Gastrocnemius medialis (tissue), 4 donors: Measurements from ENCODE around the gene HNRNPA1. TPM values are rescaled to one million over a fixed set of nuclear protein-coding genes. Genes with fewer than 3 reads are reported as not detected.

Experiments used
- ATAC-seq, 2 donors: fragments of 150-250 bp; one replicate each; pipeline ENCODE4 v1.9.1; 2016
- DNase-seq, 2 donors: peaks; one replicate each; pipeline ENCODE4 v3.0.0-alpha.2; 2019
- H3K27ac ChIP-seq, 4 donors: fragments of 200-600 bp; sonication (generic); 1 replicate in 1 of 4; 2 replicates in 3 of 4; pipeline ENCODE4 v1.5.1; 2016 to 2018; ENCODE audit warnings: mild to moderate bottlenecking in 2 of 4, moderate library complexity in 1 of 4
- H3K27me3 ChIP-seq, 3 donors: fragments of 200-600 bp; sonication (generic) in 2 of 3; 1 replicate in 1 of 3; 2 replicates in 2 of 3; pipeline versions ENCODE4 v1.5.1 to v1.6.0; 2016 to 2019; ENCODE audit warnings: mild to moderate bottlenecking in 1 of 3, moderate library complexity in 1 of 3
- H3K36me3 ChIP-seq, 2 donors: fragments of 200-600 bp; sonication (generic) in 1 of 2; one replicate each; pipeline ENCODE4 v1.5.1; 2017 to 2018
- H3K4me1 ChIP-seq, 2 donors: fragments of 200-600 bp; sonication (generic) in 1 of 2; one replicate each; pipeline ENCODE4 v1.5.1; 2016 to 2017; ENCODE audit warnings: mild to moderate bottlenecking in 2 of 2
- H3K4me3 ChIP-seq, 4 donors: fragments of 200-600 bp; sonication (generic) in 3 of 4; 1 replicate in 1 of 4; 2 replicates in 3 of 4; pipeline ENCODE4 v1.5.1; 2016 to 2019; ENCODE audit warnings: mild to moderate bottlenecking in 2 of 4
- H3K9me3 ChIP-seq, 3 donors: fragments of 200-600 bp; sonication (generic) in 2 of 3; 1 replicate in 1 of 3; 2 replicates in 2 of 3; pipeline ENCODE4 v1.5.1; 2016 to 2019
- CTCF ChIP-seq, 5 experiments: fragments of 450-650 bp in 3 of 5; fragments of 200-600 bp in 2 of 5; sonication (generic) in 2 of 5; IDR thresholded peaks in 4 of 5; conservative IDR thresholded peaks in 1 of 5; 1 replicate in 4 of 5; 2 replicates in 1 of 5; pipeline ENCODE4 v1.5.1; 2016 to 2019; ENCODE audit warnings: antibody characterized with exemption in 5 of 5, mild to moderate bottlenecking in 3 of 5, moderate library complexity in 3 of 5
- POLR2A ChIP-seq, 2 donors: fragments of 450-650 bp; IDR thresholded peaks; one replicate each; pipeline ENCODE4 v1.6.1; 2017; ENCODE audit warnings: antibody characterized with exemption in 2 of 2, mild to moderate bottlenecking in 2 of 2, moderate library complexity in 2 of 2
- in situ Hi-C, 4 donors: fragments of 200-750 bp; cut with MboI; loops; one replicate each; pipeline versions ENCODE4 v1.15.0 to v1.8.0; 2017; ENCODE audit warnings: low sequenced_read_pairs in 4 of 4
- intact Hi-C: fragments of 100-400 bp; cut with DNase I; formaldehyde crosslinking; loops from one replicate; pipeline ENCODE4 v1.15.1; 2023; ENCODE audit warnings: low total_unique reads
- total RNA-seq, 4 donors: library from RNA; depleted of rRNA; stranded (reverse); fragments of >200 nt; gene quantifications; one replicate each; pipeline versions ENCODE4 v1.1.0 to v1.2.3, GENCODE V29; 2016

Gene HNRNPA1
- total RNA-seq, 4 donors from 2014 or later = 146 to 412 (median 186) TPM

GRCh38 chr12:54259194-54260011 is 21.1 kb upstream of the HNRNPA1 start:
- intact Hi-C loops = loop anchor here (2.0 kb wide), 1 partner anchor 15 kb away; no protein-coding TSS in a partner anchor
- H3K4me1 ChIP-seq = peaks cover 31 to 34% of the 10 kb centered on the region in 2 donors
- in situ Hi-C loops = no loop called here

GRCh38 chr12:54261815-54262402 is 18.6 kb upstream of the HNRNPA1 start:
- Histone ChIP-seq H3K27ac (no peak overlapping the region), H3K4me3 (no peak overlapping the region), H3K9me3 (no peaks in the 10 kb centered on the region), H3K27me3 (no peaks in the 10 kb centered on the region), H3K36me3 (peaks cover 0 to 6% of the 10 kb centered on the region in 2 donors), H3K4me1 (peaks cover 31 to 34% of the 10 kb centered on the region in 2 donors)
- in situ Hi-C loops (no loop called here), intact Hi-C loops (loop anchor here (2.0 kb wide), 1 partner anchor 13 kb away; no protein-coding TSS in a partner anchor)
- no peak for TF ChIP-seq POLR2A (IDR thresholded peaks at IDR 0.05)
- no peak for TF ChIP-seq CTCF (IDR thresholded peaks at IDR 0.05 in 4 of 5, conservative IDR thresholded peaks at IDR 0.05 in 1 of 5)
- ATAC-seq (no peak), DNase-seq (no peak)

More at GRCh38 chr12:54259194-54260011, 21.1 kb upstream of the HNRNPA1 start:
- Histone ChIP-seq H3K9me3 (no peaks in the 10 kb centered on the region), H3K27ac (peak overlapping the region; percentile 27 to 57 (median 48)), H3K27me3 (no peaks in the 10 kb centered on the region), H3K36me3 (peaks cover 0 to 14% of the 10 kb centered on the region in 2 donors), H3K4me3 (peak overlapping the region; percentile 27 to 56 (median 44))
- TF ChIP-seq POLR2A (IDR thresholded peaks at IDR 0.05) (no peak), CTCF (IDR thresholded peaks at IDR 0.05 in 4 of 5, conservative IDR thresholded peaks at IDR 0.05 in 1 of 5) (no peak)
- peak; percentile 41 to 52 for DNase-seq
- ATAC-seq = peak; percentile 60 to 67

GRCh38 chr12:54262403-54262925 is 18.1 kb upstream of the HNRNPA1 start:
- Histone ChIP-seq H3K36me3 (peaks cover 0 to under 1% of the 10 kb centered on the region in 2 donors), H3K27me3 (no peaks in the 10 kb centered on the region), H3K4me1 (peaks cover 31 to 34% of the 10 kb centered on the region in 2 donors), H3K9me3 (no peaks in the 10 kb centered on the region), H3K27ac (no peak overlapping the region), H3K4me3 (no peak overlapping the region)
- no peak for TF ChIP-seq POLR2A (IDR thresholded peaks at IDR 0.05)
- TF ChIP-seq CTCF (IDR thresholded peaks at IDR 0.05 in 4 of 5, conservative IDR thresholded peaks at IDR 0.05 in 1 of 5) = no peak
- no peak for DNase-seq
- in situ Hi-C loops = no loop called here
- no peak for ATAC-seq
- intact Hi-C loops = no loop called here

GRCh38 chr12:54265364-54265812 is 15.1 kb upstream of the HNRNPA1 start:
- H3K4me1 ChIP-seq = peaks cover 15% of the 10 kb centered on the region in 2 donors
- TF ChIP-seq POLR2A (IDR thresholded peaks at IDR 0.05) (no peak), CTCF (IDR thresholded peaks at IDR 0.05 in 4 of 5, conservative IDR thresholded peaks at IDR 0.05 in 1 of 5) (no peak)
- no peak for ATAC-seq
- no peaks in the 10 kb centered on the region for H3K9me3 ChIP-seq
- in situ Hi-C loops (no loop called here), intact Hi-C loops (no loop called here)
- no peak for DNase-seq
- no peak overlapping the region for H3K4me3 ChIP-seq
- H3K27ac ChIP-seq = no peak overlapping the region
- no peaks in the 10 kb centered on the region for H3K36me3 ChIP-seq
- no peaks in the 10 kb centered on the region for H3K27me3 ChIP-seq
